ENCODE measurements around the gene KLHL29. TPM values are rescaled to one million over a fixed set of nuclear protein-coding genes. Genes with fewer than 3 reads are reported as not detected.

KLHL29 gene
- total and polyA plus RNA-seq, 2 donors (not counting 3 experiments of a cell fraction or from before 2014, with no cell fraction given), result 4.6 to 12.7 TPM

GRCh38 chr2:23757686-23758433 is 372.9 kb downstream of the KLHL29 start:
- H3K9me1 ChIP-seq (replicated peaks; ENCODE audit: control insufficient read depth, extremely low read depth, insufficient read depth, low read length), result no peaks in the 10 kb centered on the region
- H3K4me3 ChIP-seq (replicated peaks in 1 of 3; ENCODE audit: insufficient read depth in 1 of 3, low read depth in 1 of 3, low read length in 3 of 3), result no peak overlapping the region
- DNase-seq (ENCODE audit: low read depth, low spot score) (peak; percentile 83), FAIRE-seq (peak; percentile 91)
- no peaks in the 10 kb centered on the region for H4K20me1 ChIP-seq (replicated peaks; ENCODE audit: control insufficient read depth, extremely low read depth, insufficient read depth, low read length)
- H3K4me1 ChIP-seq (ENCODE audit: control insufficient read depth, extremely low read depth, insufficient read depth, low read length), result peaks cover 17% of the 10 kb centered on the region
- H2AFZ ChIP-seq (ENCODE audit: low read depth, low read length), result peak overlapping the region; percentile 60
- intact Hi-C loops (cut with micrococcal nuclease), result loop anchor here (10.0 kb wide), 1 partner anchor 373 kb away; the partner anchor contains the start of gene KLHL29
- peak overlapping the region; percentile 46 for H3K9ac ChIP-seq (replicated peaks; ENCODE audit: extremely low read depth, insufficient read depth, low read length)
- H3K36me3 ChIP-seq (ENCODE audit: control insufficient read depth in 2 of 2, extremely low read depth in 1 of 2, insufficient read depth in 2 of 2, low read length in 2 of 2), result no peaks in the 10 kb centered on the region
- no peaks in the 10 kb centered on the region for H3K79me2 ChIP-seq (ENCODE audit: control insufficient read depth, insufficient read depth, low read length)
- CTCF ChIA-PET, result interaction anchor here (2.4 kb wide), 1 partner anchor 353 kb away, joined by 8 read pairs; no protein-coding TSS in a partner anchor
- TF ChIP-seq, protein P1, sequence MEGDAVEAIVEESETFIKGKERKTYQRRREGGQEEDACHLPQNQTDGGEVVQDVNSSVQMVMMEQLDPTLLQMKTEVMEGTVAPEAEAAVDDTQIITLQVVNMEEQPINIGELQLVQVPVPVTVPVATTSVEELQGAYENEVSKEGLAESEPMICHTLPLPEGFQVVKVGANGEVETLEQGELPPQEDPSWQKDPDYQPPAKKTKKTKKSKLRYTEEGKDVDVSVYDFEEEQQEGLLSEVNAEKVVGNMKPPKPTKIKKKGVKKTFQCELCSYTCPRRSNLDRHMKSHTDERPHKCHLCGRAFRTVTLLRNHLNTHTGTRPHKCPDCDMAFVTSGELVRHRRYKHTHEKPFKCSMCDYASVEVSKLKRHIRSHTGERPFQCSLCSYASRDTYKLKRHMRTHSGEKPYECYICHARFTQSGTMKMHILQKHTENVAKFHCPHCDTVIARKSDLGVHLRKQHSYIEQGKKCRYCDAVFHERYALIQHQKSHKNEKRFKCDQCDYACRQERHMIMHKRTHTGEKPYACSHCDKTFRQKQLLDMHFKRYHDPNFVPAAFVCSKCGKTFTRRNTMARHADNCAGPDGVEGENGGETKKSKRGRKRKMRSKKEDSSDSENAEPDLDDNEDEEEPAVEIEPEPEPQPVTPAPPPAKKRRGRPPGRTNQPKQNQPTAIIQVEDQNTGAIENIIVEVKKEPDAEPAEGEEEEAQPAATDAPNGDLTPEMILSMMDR (IDR thresholded peaks at IDR 0.05; ENCODE audit: extremely low read depth in 1 of 2, insufficient read depth in 1 of 2, low read depth in 1 of 2, low read length in 2 of 2), result no peak
- peak; percentile 95 for TF ChIP-seq FOS (IDR thresholded peaks at IDR 0.05; ENCODE audit: borderline replicate concordance, insufficient read depth, low read length)
- TF ChIP-seq EZH2 (IDR thresholded peaks at IDR 0.05; ENCODE audit: borderline replicate concordance, low read depth, low read length, severe bottlenecking), result no peak
- peak; percentile 90 for TF ChIP-seq JUN (IDR thresholded peaks at IDR 0.05; ENCODE audit: borderline replicate concordance, insufficient read depth, insufficient read length, low read depth)
- TF ChIP-seq, protein P2, sequence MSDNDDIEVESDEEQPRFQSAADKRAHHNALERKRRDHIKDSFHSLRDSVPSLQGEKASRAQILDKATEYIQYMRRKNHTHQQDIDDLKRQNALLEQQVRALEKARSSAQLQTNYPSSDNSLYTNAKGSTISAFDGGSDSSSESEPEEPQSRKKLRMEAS (IDR thresholded peaks at IDR 0.05; ENCODE audit: insufficient read depth, insufficient read length), result no peak
- TF ChIP-seq GATA2 (IDR thresholded peaks at IDR 0.05; ENCODE audit: insufficient read depth, insufficient read length, low read depth, low read length), result no peak
- TF ChIP-seq MYC (IDR thresholded peaks at IDR 0.05; ENCODE audit: low read depth, low read length), result no peak
- peak; percentile 29 for TF ChIP-seq POLR2AphosphoS5 (IDR thresholded peaks at IDR 0.05; ENCODE audit: insufficient read depth, low read depth, low read length)
- TF ChIP-seq POLR2A (IDR thresholded peaks at IDR 0.05; ENCODE audit: low read depth, low read length), result no peak
- dilution Hi-C loops (cut with MboI; ENCODE audit: extremely low pct_ligation_motif_present, low sequenced_read_pairs), result no loop called here
- H3K4me2 ChIP-seq (ENCODE audit: insufficient read depth, low read length), result peak overlapping the region; percentile 4
- H3K27me3 ChIP-seq (ENCODE audit: control insufficient read depth in 2 of 2, insufficient read depth in 2 of 2, low read length in 2 of 2), result no peaks in the 10 kb centered on the region
- H3K9me3 ChIP-seq (replicated peaks; ENCODE audit: control insufficient read depth, insufficient read depth, low read length), result no peaks in the 10 kb centered on the region
- BruUV-seq (replicated peaks), result no TSS peak
- H3K27ac ChIP-seq (ENCODE audit: insufficient read depth, low read depth, low read length), result peak overlapping the region; percentile 73
- POLR2A ChIA-PET, result no interaction called here

All from endothelial cell of umbilical vein (primary cell).